HepG2 (cell line): ENCODE measurements around the gene CDC37L1. TPM values are rescaled to one million over a fixed set of nuclear protein-coding genes. Genes with fewer than 3 reads are reported as not detected.
A peak's percentile ranks its signal among the peaks of the same experiment; 100 is the strongest.

ENCODE experiments used
- ATAC-seq: fragments of 200-7000 bp; cut with Tn5 transposase; 3 replicates; pipeline ENCODE4 v1.9.1; 2020; ENCODE audit warnings: mild to moderate bottlenecking, moderate library complexity
- BruUV-seq: library from RNA; stranded (reverse); fragments of 400-500 nt; replicated peaks from 2 replicates; lab custom pipeline; 2021; lab: Mats Ljungman, UMichigan
- CTCF ChIA-PET: fragments of 300-600 bp; formaldehyde crosslinking; extraction: SDS; loops from one replicate; lab custom pipeline; 2021; ENCODE audit warnings: low total read pairs, inconsistent platforms, low intra/inter-chr PET ratio; lab: Yijun Ruan, JAX
- POLR2A ChIA-PET: fragments of 350-600 bp; sonication (Branson Sonifier 250); formaldehyde crosslinking; loops from one replicate; lab custom pipeline; 2020; ENCODE audit warnings: antibody characterized with exemption, inconsistent platforms; lab: Yijun Ruan, JAX
- DNase-seq: peaks from one replicate; pipeline ENCODE4 v3.0.0-alpha.2; 2015; ENCODE audit warnings: low spot score
- FAIRE-seq: peaks from 3 replicates; lab custom pipeline; 2011; peaks lifted over from hg19 to GRCh38; lab: Jason Lieb, UNC
- H2AFZ ChIP-seq: one replicate; pipeline ENCODE4 v1.6.1; 2011; ENCODE audit warnings: low read length, inconsistent platforms
- H3K27ac ChIP-seq: fragments of 300-600 bp; 3 replicates; pipeline ENCODE4 v1.8.0; 2011; ENCODE audit warnings: mixed run types, mild to moderate bottlenecking, mixed read lengths, low read length, inconsistent platforms; ENCODE audit not compliant: insufficient read depth; ENCODE audit errors: extremely low read length
- H3K27me3 ChIP-seq, 2 experiments: fragments of 200-600 bp in 1 of 2; 2 replicates in 1 of 2; 3 replicates in 1 of 2; pipeline versions ENCODE4 v1.6.0 to v1.8.0; 2011; ENCODE audit warnings: low read length in 2 of 2, mild to moderate bottlenecking in 2 of 2, moderate library complexity in 2 of 2, inconsistent platforms in 1 of 2; ENCODE audit not compliant: insufficient read depth in 2 of 2, control insufficient read depth in 1 of 2
- H3K36me3 ChIP-seq, 2 experiments: fragments of 200-600 bp in 1 of 2; replicated peaks in 1 of 2; 2 replicates in 1 of 2; 3 replicates in 1 of 2; pipeline versions ENCODE4 v1.5.1 to v1.8.0; 2011; ENCODE audit warnings: low read length in 2 of 2, inconsistent platforms in 1 of 2; ENCODE audit not compliant: insufficient read depth in 2 of 2, control insufficient read depth in 1 of 2
- H3K4me1 ChIP-seq: 2 replicates; pipeline ENCODE4 v1.5.1; 2012; ENCODE audit warnings: low read length, inconsistent platforms; ENCODE audit not compliant: insufficient read depth
- H3K4me2 ChIP-seq: 2 replicates; pipeline ENCODE4 v1.6.0; 2011; ENCODE audit warnings: low read depth, low read length, inconsistent platforms
- H3K4me3 ChIP-seq, 3 experiments: fragments of 200-600 bp in 1 of 3; sonication (generic), shearing (Covaris generic) in 1 of 3; replicated peaks in 1 of 3; 2 replicates each; pipeline ENCODE4 v1.5.1; 2011 to 2016; ENCODE audit warnings: low read length in 3 of 3, inconsistent platforms in 2 of 3, low read depth in 2 of 3, mild to moderate bottlenecking in 2 of 3, control low read depth in 1 of 3, mixed read lengths in 1 of 3; ENCODE audit not compliant: insufficient read depth in 1 of 3
- H3K79me2 ChIP-seq: one replicate; pipeline ENCODE4 v1.6.1; 2011; ENCODE audit warnings: low read length, inconsistent platforms; ENCODE audit not compliant: insufficient read depth
- H3K9ac ChIP-seq: 2 replicates; pipeline ENCODE4 v1.6.0; 2011; ENCODE audit warnings: mild to moderate bottlenecking, low read depth, low read length, inconsistent platforms; ENCODE audit not compliant: insufficient read depth
- H3K9me3 ChIP-seq: 2 replicates; pipeline ENCODE4 v1.5.1; 2012; ENCODE audit warnings: mild to moderate bottlenecking, low read length
- H4K20me1 ChIP-seq: 2 replicates; pipeline ENCODE4 v1.6.0; 2011; ENCODE audit warnings: inconsistent platforms, mild to moderate bottlenecking, low read length, moderate library complexity; ENCODE audit not compliant: insufficient read depth
- AHDC1 ChIP-seq: sonication (generic); formaldehyde crosslinking; IDR thresholded peaks from 2 replicates; pipeline ENCODE4 v1.5.1; 2020; ENCODE audit warnings: mild to moderate bottlenecking, missing genetic modification reagents, borderline replicate concordance
- ARNTL ChIP-seq: sonication (generic); formaldehyde crosslinking; IDR thresholded peaks from 2 replicates; pipeline ENCODE4 v1.4.0; 2020; ENCODE audit warnings: mild to moderate bottlenecking, missing genetic modification reagents
- DNMT1 ChIP-seq: sonication (generic); formaldehyde crosslinking; IDR thresholded peaks from 2 replicates; pipeline ENCODE4 v1.5.1; 2020; ENCODE audit warnings: mild to moderate bottlenecking, missing genetic modification reagents
- DRAP1 ChIP-seq: IDR thresholded peaks from 2 replicates; pipeline ENCODE4 v1.6.1; 2016; ENCODE audit warnings: missing genetic modification reagents, missing compliant biosample characterization
- MAFK ChIP-seq, 2 experiments: IDR thresholded peaks in 1 of 2; conservative IDR thresholded peaks in 1 of 2; 2 replicates each; pipeline ENCODE4 v1.6.1; 2011; ENCODE audit warnings: improper control_type of control experiment in 2 of 2, low read length in 2 of 2
- MED1 ChIP-seq: sonication (generic); formaldehyde crosslinking; IDR thresholded peaks from 2 replicates; pipeline ENCODE4 v1.4.0; 2020; ENCODE audit warnings: missing genetic modification reagents
- NFKB2 ChIP-seq: sonication (generic); formaldehyde crosslinking; IDR thresholded peaks from 2 replicates; pipeline ENCODE4 v1.4.0; 2020; ENCODE audit warnings: missing genetic modification reagents, borderline replicate concordance
- PCBP1 ChIP-seq: fragments of 200-400 bp; formaldehyde crosslinking; IDR thresholded peaks from 2 replicates; pipeline ENCODE4 v1.6.1; 2017; ENCODE audit warnings: mild to moderate bottlenecking, low read depth, low read length, borderline replicate concordance
- ZBTB14 ChIP-seq: sonication (generic); formaldehyde crosslinking; IDR thresholded peaks from 2 replicates; pipeline ENCODE4 v1.4.0; 2020; ENCODE audit warnings: missing genetic modification reagents
- ZFYVE20 ChIP-seq: sonication (generic); formaldehyde crosslinking; IDR thresholded peaks from 2 replicates; pipeline ENCODE4 v1.8.0; 2023; ENCODE audit warnings: low read depth, mild to moderate bottlenecking, moderate library complexity, missing genetic modification reagents, borderline replicate concordance
- ZNF138 ChIP-seq: sonication (generic); formaldehyde crosslinking; IDR thresholded peaks from 2 replicates; pipeline ENCODE4 v1.5.0; 2020; ENCODE audit warnings: mild to moderate bottlenecking, low read depth, missing genetic modification reagents
- ZNF576 ChIP-seq: sonication (generic); formaldehyde crosslinking; IDR thresholded peaks from 2 replicates; pipeline ENCODE4 v1.4.0; 2020; ENCODE audit warnings: mild to moderate bottlenecking, missing genetic modification reagents
- ZNF577 ChIP-seq: sonication (generic); formaldehyde crosslinking; IDR thresholded peaks from 2 replicates; pipeline ENCODE4 v1.4.0; 2020; ENCODE audit warnings: mild to moderate bottlenecking, low read depth, missing genetic modification reagents, borderline replicate concordance
- ZNF724P ChIP-seq: sonication (generic); formaldehyde crosslinking; IDR thresholded peaks from 2 replicates; pipeline ENCODE4 v1.8.0; 2022; ENCODE audit warnings: missing genetic modification reagents, borderline replicate concordance
- WGBS: methylation state at CpG from one replicate; pipeline ENCODE4 v1.1.6; 2017; ENCODE audit warnings: low lambda C conversion rate; 5-methylcytosine and 5-hydroxymethylcytosine counted together
- in situ Hi-C: cut with HindIII; loops from 2 replicates; pipeline ENCODE4 v1.10.0; 2017; ENCODE audit warnings: low pct_unique_long_range_greater_than_20kb; ENCODE audit not compliant: extremely low pct_ligation_motif_present
- intact Hi-C: fragments of 100-400 bp; cut with micrococcal nuclease; formaldehyde crosslinking; loops from one replicate; pipeline ENCODE4 v1.10.0; 2022; ENCODE audit not compliant: unreplicated experiment
- polyA plus RNA-seq, 8 experiments: library from polyadenylated mRNA; depleted of rRNA in 3 of 8; stranded (reverse) in 7 of 8; unstranded in 1 of 8; fragments of >200 nt; fragmentation: Illumina TruSeq in 4 of 8; extraction: Trizol in 4 of 8; gene quantifications; 2 replicates each; pipeline versions ENCODE4 v1.2.1 to v1.2.3, GENCODE V29; 2011 to 2016; ENCODE audit warnings: low read depth in 4 of 8, missing spikeins in 1 of 8, mixed read lengths in 1 of 8; ENCODE audit not compliant: insufficient read depth in 1 of 8
- total RNA-seq, 5 experiments: library from RNA; depleted of rRNA; stranded (reverse); fragments of >200 nt; fragmentation: Illumina TruSeq; extraction: Trizol; gene quantifications; 2 replicates each; pipeline ENCODE4 v1.2.3, GENCODE V29; 2016; ENCODE audit warnings: low read depth in 1 of 5

The CDC37L1 gene
- total and polyA plus RNA-seq, 2 of the 13 experiments (the other 11 are each of a cell fraction or from before 2014, with no cell fraction given), result 5.5 to 17.0 TPM

- TF ChIP-seq ZFYVE20 (CRISPR knock-in tag) (no peak), DNMT1 (CRISPR knock-in tag) (no peak), NFKB2 (CRISPR knock-in tag) (no peak)
These were observed 30.0 kb downstream of the CDC37L1 start (continued) for GRCh38 chr9:4709380-4709779.

GRCh38 chr9:4713849-4714248 is 34.5 kb downstream of the CDC37L1 start:
- ChIA-PET CTCF (no interaction called here), POLR2A (interaction anchor here (1.6 kb wide), 1 partner anchor 27 kb away, joined by 5 read pairs; the partner anchor contains the start of gene AK3)
- DNase-seq (no peak), ATAC-seq (peak; percentile 42; the same call in 2 of the 3 replicates), FAIRE-seq (peak; percentile 42)
- Histone ChIP-seq H3K36me3 (peaks cover 16 to 76% of the 10 kb centered on the region in 2 experiments), H2AFZ (no peak overlapping the region), H3K4me3 (no peak overlapping the region), H3K27ac (no peak overlapping the region), H3K9ac (no peak overlapping the region), H3K27me3 (no peaks in the 10 kb centered on the region), H3K79me2 (no peaks in the 10 kb centered on the region), H4K20me1 (no peaks in the 10 kb centered on the region), H3K4me2 (no peak overlapping the region), H3K4me1 (no peaks in the 10 kb centered on the region), H3K9me3 (no peaks in the 10 kb centered on the region)
- intact Hi-C loops (no loop called here), in situ Hi-C loops (no loop called here)
- BruUV-seq, result no TSS peak
- WGBS, result 68% methylated on average over 7 of the region's 7 CpGs
- TF ChIP-seq ZNF724P, result no peak
- TF ChIP-seq MAFK (conservative IDR thresholded peaks at IDR 0.05 in 1 of 2, IDR thresholded peaks at IDR 0.05 in 1 of 2; ENCODE audit: low read length in 2 of 2), result no peak
- TF ChIP-seq PCBP1, result no peak
- TF ChIP-seq ARNTL, result no peak
- no peak for TF ChIP-seq AHDC1 (CRISPR knock-in tag)
- TF ChIP-seq ZNF577 (CRISPR knock-in tag), result no peak
- TF ChIP-seq ZBTB14 (CRISPR knock-in tag), result no peak
- no peak for TF ChIP-seq ZNF576 (CRISPR knock-in tag)
- TF ChIP-seq DRAP1, result no peak
- TF ChIP-seq ZNF138 (CRISPR knock-in tag), result no peak
- TF ChIP-seq MED1 (CRISPR knock-in tag), result no peak
